SIG-M5 (cell line): ENCODE results near the gene TET2.

Source experiments
- DNase-seq: peaks from one replicate; lab custom pipeline; 2025; lab: John Stamatoyannopoulos, UW

TET2 gene

GRCh38 chr4:105140684-105141490 is 5.8 kb upstream of the TET2 start:
- DNase-seq, result no peak

DNA sequence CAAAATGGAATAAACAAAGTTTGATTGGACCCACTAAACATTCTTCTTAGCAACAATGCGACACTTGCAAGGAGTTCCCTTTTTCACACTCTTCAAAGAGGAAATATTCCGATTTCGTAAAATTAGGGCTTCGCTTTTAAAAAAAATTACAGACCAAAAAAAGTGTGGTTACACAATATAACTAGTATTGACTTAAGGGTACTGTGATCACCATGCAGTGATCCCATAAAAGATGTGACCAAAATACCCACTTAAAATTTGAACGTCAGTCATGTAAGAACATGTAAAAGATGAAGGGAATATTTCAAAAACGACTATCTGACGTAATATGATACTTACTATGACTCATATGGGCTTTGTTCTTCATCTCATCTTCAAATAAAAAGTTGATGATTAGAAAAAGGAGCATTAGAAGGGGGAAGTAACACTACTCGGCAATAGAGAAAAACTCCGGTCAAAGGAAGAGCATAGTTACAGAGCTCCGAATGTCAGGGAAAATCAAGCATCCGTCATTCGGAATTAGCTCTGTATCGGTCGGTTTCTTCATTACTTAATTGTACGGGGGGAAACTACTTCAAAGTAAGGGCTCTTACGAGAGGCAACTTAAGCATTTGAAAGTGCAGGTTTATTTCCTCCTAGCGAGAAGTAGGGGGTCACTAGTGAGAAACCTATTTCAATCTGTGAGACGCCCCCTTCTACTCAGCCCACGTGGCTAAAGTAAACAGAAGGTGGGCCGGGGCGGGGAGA is 1.3 kb upstream of the TET2 start:
- DNase-seq, result peak; percentile 75

GRCh38 chr4:105145903-105146275 is 787 bp upstream of the TET2 start:
- no peak for DNase-seq

GRCh38 chr4:105147016-105147552 is 408 bp downstream of the TET2 start:
- DNase-seq, result no peak

DNA sequence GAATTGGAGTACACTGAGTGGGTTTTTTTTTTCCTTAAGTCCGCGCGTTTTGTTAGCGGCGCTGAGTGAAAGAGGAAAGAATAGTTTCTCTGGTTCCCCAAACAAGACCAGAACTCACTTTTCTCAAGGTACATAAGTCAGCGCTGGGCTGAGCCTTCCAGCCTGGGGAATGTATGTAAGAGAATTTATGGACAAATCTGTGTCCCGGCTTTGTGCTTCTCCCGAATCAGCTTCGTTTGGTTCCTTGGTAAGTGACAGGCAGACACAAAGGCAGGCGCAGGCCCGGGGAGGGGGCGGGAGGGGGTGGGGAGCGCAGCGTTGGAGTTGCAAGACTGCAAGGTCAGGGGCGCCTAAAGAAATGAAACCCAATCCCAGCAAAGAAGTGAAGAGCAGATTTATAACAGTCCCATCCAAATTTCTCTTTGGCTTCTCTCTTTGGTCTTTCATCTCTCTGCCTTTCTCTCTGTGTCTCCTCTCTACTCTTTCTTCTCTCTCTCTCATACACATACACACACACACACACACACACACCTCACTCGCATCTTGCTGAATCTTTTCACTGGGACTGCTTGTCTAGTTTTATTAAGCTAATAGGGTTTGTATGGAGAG is 981 bp downstream of the TET2 start:
- no peak for DNase-seq

DNA sequence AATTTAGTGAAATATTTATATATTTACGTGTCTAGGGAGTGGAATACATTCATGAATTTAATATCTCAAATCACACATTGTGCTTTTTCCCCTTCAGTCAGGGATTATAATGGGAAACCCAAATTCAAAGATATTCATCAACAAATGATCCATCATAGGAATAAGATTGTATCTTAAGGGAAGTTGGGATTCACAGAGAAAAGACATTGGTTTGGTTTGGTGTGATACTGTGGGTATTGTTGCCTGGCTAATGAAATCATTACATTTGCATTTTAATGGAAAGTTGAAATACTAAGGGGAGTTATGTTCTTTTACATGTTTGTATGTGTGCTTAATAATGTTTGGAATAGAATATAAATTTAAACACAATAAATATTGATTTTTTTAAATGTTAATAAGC is 1.7 kb downstream of the TET2 start:
- no peak for DNase-seq

- DNase-seq, result no peak
Observed at GRCh38 chr4:105148776-105149175, 2.1 kb downstream of the TET2 start.

DNA sequence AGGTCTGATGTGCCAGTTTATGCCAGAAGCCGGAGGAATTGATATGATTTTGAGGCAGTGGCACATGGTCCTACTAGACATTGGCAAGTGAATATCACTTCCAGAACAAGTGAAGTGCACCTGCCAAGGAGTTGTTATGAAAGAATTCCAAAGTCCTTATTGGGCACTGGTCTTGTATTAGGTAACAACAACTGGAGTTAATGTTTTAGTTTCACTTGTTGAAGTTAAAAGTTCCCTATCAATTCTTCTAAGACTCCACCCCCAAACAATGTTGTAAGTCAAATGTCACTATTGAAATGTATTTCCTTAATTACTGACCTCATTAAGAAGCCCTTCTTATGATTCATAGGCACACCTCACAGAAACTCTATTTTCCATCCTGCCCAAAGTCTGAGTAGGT is 3.1 kb downstream of the TET2 start:
- DNase-seq, result no peak

GRCh38 chr4:105150503-105150902 is 3.8 kb downstream of the TET2 start:
- DNase-seq, result no peak

DNA sequence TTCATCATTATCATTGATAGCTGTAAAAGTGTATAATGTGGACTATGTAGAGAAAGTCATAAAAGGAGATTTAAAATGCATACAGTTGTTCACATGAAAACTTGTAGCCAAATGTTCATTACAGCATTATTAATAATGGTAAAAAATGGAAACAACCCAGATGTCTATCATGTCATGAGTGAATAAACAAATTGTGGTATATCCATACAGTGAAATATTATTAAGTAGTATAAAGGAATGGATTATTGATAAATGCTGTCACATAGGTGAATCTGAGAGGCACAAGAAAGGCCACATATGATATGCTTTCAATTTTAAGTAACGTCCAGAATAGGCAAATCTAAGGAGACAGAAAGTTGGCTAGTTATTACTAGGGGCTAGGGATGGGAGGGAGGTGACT is 7.1 kb downstream of the TET2 start:
- DNase-seq, result no peak

DNA sequence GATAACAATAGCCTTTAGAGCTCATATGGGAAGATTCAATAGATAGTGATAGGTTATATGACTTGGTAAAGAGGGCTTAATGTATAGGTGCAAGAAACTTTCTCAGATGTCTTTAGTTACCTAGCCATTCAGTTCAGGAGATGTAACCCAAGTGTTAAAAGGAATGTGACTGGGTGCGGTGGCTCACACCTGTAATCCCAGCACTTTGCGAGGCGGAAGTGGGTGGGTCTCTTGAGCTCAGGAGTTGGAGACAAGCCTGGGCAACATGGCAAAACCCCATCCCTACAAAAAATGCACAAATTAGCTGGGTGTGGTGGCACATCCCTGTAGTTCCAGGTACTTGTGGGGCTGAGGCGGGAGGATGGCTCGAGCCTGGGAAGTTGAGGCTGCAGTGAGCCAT is 7.9 kb downstream of the TET2 start:
- no peak for DNase-seq

DNA sequence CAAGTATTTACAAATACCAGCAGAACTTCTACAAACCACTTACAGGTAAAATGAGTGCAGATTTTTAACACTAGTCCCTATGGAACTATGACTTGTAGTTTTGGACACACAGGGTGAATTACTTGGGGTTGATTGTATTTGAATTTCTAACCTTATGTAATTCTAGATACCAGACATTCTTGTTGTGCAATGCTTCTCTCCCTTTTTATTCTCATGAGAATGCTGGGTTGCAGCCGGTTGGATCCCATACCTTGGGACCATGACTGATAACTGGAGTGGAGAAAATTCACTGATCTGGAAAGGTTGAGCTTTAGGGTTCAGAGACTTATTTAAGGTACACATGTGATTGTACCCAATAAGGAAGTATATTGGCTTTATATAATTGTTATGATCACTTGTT is 8.8 kb downstream of the TET2 start:
- no peak for DNase-seq

DNA sequence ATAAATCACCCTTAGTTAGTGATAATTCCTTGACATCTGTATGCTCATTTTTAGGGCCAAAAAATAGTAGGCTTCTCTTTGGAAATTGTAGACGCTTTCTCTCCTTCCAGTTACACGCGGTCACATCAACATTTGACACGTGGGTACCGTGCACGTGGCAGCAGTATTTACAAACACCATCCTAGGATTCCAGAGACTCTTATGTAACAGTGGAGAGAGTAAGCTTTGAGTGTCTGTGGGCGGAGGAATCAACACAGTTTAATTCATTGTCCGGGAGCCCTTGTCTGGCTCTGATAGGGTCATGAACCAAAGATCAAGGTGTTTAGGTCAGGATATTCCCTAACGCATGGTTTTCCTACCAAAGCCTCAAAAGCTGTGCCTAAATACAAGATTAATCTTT is 12.2 kb downstream of the TET2 start:
- no peak for DNase-seq

GRCh38 chr4:105162123-105162796 is 15.6 kb downstream of the TET2 start:
- DNase-seq, result no peak

DNA sequence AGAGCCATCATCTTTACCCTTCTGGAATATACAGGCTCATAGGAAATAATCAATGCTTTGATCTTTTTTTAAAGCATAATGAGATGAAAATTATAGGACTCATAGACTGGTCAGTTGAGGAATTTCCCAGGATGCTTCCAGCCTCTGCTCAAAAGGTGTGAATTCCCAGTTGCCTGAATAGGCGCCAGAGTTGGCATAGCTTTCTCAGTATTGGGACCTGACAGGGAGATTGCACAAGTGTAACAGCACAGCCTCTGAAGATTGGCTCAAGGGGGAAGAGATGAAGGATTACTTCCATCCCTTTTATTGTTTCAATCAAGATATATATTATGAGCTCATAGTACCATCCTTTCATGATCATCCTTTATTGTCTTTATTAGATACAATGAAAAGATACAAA is 17.9 kb downstream of the TET2 start:
- DNase-seq, result no peak

DNA sequence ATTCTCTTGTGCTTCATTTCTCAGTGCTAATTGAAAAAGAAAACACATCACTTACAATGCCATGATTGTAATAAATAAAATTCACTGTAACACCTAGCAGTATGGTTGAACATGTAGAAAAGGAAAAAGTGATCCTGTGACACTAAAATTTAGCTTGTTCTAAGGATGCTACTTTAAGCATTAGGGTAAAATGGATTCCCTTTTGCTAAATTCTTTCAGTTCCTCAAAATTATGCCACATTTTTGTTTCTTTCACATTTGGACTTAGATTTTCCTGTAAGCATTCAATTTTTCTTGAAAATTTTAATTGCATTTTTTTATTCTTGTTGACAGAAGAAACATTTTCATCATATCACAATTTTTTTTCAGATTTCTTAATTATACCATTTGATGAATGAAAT is 19.4 kb downstream of the TET2 start:
- no peak for DNase-seq

DNA sequence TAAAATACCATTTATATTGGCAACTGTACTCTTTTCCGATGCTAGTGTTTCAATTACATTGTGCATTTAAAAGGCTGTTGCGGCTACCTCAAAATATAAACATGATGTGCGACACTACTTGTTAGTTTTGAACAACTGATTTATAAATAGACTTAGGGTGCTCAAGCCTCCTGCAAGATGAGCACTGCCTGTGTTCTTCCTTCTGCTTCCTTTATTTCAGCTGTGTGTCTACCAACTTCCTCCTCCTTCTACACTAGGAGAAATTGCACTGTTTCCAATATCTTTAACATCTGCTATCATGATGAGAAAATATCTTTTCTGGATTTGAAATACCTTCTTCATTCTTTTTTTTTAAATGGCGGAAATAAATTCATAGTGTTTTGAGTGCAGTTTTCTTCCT is 24.0 kb downstream of the TET2 start:
- no peak for DNase-seq

GRCh38 chr4:105171912-105172311 is 25.2 kb downstream of the TET2 start:
- no peak for DNase-seq

DNA sequence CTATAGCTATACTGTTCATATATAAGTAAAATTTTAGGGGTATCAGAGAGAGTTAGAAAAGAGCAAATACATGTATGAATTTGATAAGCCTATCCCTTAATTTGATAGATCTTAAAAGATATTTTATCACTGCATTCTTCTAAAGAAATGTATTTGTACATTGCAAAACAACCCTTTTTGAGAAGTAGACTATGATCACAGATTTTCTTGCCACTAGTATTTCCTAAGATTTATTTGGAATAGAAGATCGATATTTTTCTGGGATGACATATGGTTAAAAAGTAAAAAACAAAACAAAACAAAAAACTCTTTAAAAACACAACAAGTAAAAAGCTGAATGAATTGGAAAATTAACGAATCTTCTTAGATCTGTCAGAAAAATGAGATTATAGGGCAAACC is 27.4 kb downstream of the TET2 start:
- DNase-seq, result no peak

DNA sequence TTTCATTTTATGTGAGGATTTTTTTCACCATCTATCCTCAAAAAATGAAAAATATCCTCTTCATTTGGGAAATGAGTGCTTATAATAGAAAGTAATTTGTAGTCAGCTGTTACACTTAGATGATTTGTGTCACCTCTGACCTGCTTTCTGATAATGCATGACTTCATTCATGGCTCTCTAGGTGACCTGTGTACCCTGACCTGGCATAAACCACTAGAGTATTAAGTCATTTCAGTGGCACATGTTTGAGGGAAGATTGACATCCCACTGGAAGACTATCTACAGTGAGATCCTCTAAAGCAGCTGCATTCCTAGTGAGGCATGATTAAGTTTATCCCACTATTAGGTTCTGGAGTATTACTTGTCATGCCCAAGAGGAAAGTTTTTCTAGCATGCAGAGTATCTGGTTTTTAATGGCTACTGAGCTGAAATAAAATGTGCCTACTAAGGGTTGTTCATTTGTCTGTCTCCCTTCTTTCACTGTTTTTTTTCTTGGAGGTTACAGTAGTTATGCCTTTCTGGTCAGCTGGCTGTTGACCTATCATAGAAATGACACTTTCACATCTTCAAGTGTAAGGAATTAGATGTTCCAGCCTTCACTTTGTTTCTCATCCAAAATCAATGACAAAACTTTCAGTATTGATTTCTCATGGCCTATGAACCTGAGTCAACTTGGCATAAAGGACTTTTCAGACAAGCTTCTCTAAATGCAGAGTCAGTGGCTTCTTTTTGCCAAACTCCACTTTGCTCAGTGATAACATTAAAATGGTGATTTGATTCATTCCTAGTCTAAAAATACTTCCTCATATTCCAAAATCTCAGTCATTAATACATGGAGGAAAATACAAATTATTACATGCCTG is 33.1 kb downstream of the TET2 start:
- DNase-seq, result no peak

DNA sequence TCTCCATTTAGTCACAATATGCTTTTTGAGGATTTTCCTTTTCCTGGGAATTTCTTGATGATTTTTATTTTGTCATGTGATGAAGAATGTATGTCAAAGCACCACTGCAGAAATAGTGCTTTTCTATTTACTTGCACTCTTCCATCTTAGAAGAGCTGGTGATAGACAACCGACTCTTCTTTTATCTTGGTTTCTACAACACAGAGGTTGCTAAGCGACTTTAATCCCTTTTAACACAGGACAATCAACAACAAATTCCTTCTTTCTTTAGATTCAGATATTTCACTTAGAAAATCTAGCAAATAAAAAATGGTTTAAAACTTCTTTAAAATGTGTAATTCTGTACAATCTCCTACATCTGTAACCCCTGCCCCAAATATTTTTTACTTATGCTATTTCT is 34.6 kb downstream of the TET2 start:
- no peak for DNase-seq
